ENCODE results near the gene SCT.

SCT gene

GRCh38 chr11:586376-587316, 40.3 kb downstream of the SCT start:
- DNase-seq (ENCODE audit: low read depth) = no peak
- TF ChIP-seq CTCF (IDR thresholded peaks at IDR 0.05; ENCODE audit: control insufficient read depth, insufficient read depth, low read depth, low read length, missing control alignments) = no peak
- no peak overlapping the region for H3K4me3 ChIP-seq (ENCODE audit: control insufficient read depth, low read depth, low read length)

GRCh38 chr11:584287-584686, 42.7 kb downstream of the SCT start:
- DNase-seq (ENCODE audit: low read depth) = no peak
- H3K4me3 ChIP-seq (ENCODE audit: control insufficient read depth, low read depth, low read length) = no peak overlapping the region
- TF ChIP-seq CTCF (IDR thresholded peaks at IDR 0.05; ENCODE audit: control insufficient read depth, insufficient read depth, low read depth, low read length, missing control alignments) = no peak

GRCh38 chr11:581752-582151, 45.2 kb downstream of the SCT start:
- DNase-seq (ENCODE audit: low read depth) = no peak

GRCh38 chr11:581342-581741, 45.6 kb downstream of the SCT start:
- TF ChIP-seq CTCF (IDR thresholded peaks at IDR 0.05; ENCODE audit: control insufficient read depth, insufficient read depth, low read depth, low read length, missing control alignments) = no peak
- no peak overlapping the region for H3K4me3 ChIP-seq (ENCODE audit: control insufficient read depth, low read depth, low read length)
- no peak for DNase-seq (ENCODE audit: low read depth)

More at GRCh38 chr11:581752-582151, 45.2 kb downstream of the SCT start:
- TF ChIP-seq CTCF (IDR thresholded peaks at IDR 0.05; ENCODE audit: control insufficient read depth, insufficient read depth, low read depth, low read length, missing control alignments) = no peak
- H3K4me3 ChIP-seq (ENCODE audit: control insufficient read depth, low read depth, low read length) = no peak overlapping the region

GRCh38 chr11:579830-580601, 47.0 kb downstream of the SCT start:
- DNase-seq (ENCODE audit: low read depth) = no peak
- H3K4me3 ChIP-seq (ENCODE audit: control insufficient read depth, low read depth, low read length) = no peak overlapping the region
- TF ChIP-seq CTCF (IDR thresholded peaks at IDR 0.05; ENCODE audit: control insufficient read depth, insufficient read depth, low read depth, low read length, missing control alignments) = no peak

GRCh38 chr11:578276-579035, 48.5 kb downstream of the SCT start:
- TF ChIP-seq CTCF (IDR thresholded peaks at IDR 0.05; ENCODE audit: control insufficient read depth, insufficient read depth, low read depth, low read length, missing control alignments) = no peak
- DNase-seq (ENCODE audit: low read depth) = no peak
- H3K4me3 ChIP-seq (ENCODE audit: control insufficient read depth, low read depth, low read length) = peak overlapping the region; percentile 96; the same call in 1 of the 2 replicates
